MM.1S (cell line): ENCODE measurements around the gene LKAAEAR1.

ENCODE experiments used
- DNase-seq: peaks from one replicate; pipeline ENCODE4 v3.0.0-alpha.2; 2015
- H2AFZ ChIP-seq: fragments of 300-600 bp; sonication (generic); 2 replicates; pipeline ENCODE4 v1.6.0; 2016; ENCODE audit warnings: antibody characterized with exemption, low read length
- H3F3A ChIP-seq: fragments of 300-600 bp; sonication (generic); 2 replicates; pipeline ENCODE4 v1.6.1; 2016; ENCODE audit warnings: mild to moderate bottlenecking, antibody characterized with exemption, low read length, moderate library complexity, mixed read lengths; ENCODE audit not compliant: insufficient read depth
- H3K27ac ChIP-seq: fragments of 300-600 bp; sonication (generic); 2 replicates; pipeline ENCODE4 v1.5.1; 2016; ENCODE audit warnings: mild to moderate bottlenecking, low read length
- H3K27me3 ChIP-seq: fragments of 300-600 bp; sonication (generic); replicated peaks from 2 replicates; pipeline ENCODE4 v1.6.0; 2016; ENCODE audit warnings: low read length; ENCODE audit not compliant: insufficient read depth
- H3K36me3 ChIP-seq: fragments of 300-600 bp; sonication (generic); replicated peaks from 2 replicates; pipeline ENCODE4 v1.6.1; 2016; ENCODE audit warnings: mild to moderate bottlenecking, low read length, mixed read lengths; ENCODE audit not compliant: insufficient read depth
- H3K4me1 ChIP-seq: fragments of 300-600 bp; sonication (generic); 2 replicates; pipeline ENCODE4 v1.6.1; 2016; ENCODE audit warnings: low read length, mixed read lengths
- H3K4me2 ChIP-seq: fragments of 300-600 bp; sonication (generic); 2 replicates; pipeline ENCODE4 v1.6.0; 2016; ENCODE audit warnings: low read depth, low read length
- H3K4me3 ChIP-seq: fragments of 300-600 bp; sonication (generic); 2 replicates; pipeline ENCODE4 v1.5.1; 2016; ENCODE audit warnings: low read length, mixed read lengths
- H3K79me2 ChIP-seq: fragments of 300-600 bp; sonication (generic); 2 replicates; pipeline ENCODE4 v1.6.1; 2016; ENCODE audit warnings: mixed run types, low read length, mixed read lengths
- H3K9ac ChIP-seq: fragments of 300-600 bp; sonication (generic); 2 replicates; pipeline ENCODE4 v1.6.1; 2016; ENCODE audit warnings: low read length, mixed read lengths
- H3K9me2 ChIP-seq: fragments of 300-600 bp; sonication (generic); replicated peaks from 2 replicates; pipeline ENCODE4 v1.6.1; 2016; ENCODE audit warnings: mild to moderate bottlenecking, low read length, mixed read lengths; ENCODE audit not compliant: insufficient read depth
- H3K9me3 ChIP-seq: fragments of 300-600 bp; sonication (generic); replicated peaks from 2 replicates; pipeline ENCODE4 v1.6.1; 2016; ENCODE audit warnings: mild to moderate bottlenecking, low read length, mixed read lengths; ENCODE audit not compliant: insufficient read depth
- H4K20me1 ChIP-seq: fragments of 300-600 bp; sonication (generic); 2 replicates; pipeline ENCODE4 v1.6.1; 2016; ENCODE audit warnings: mild to moderate bottlenecking, low read length, moderate library complexity, mixed read lengths; ENCODE audit not compliant: insufficient read depth
- EZH2 ChIP-seq: fragments of 300-600 bp; sonication (generic); optimal IDR thresholded peaks from 2 replicates; pipeline ENCODE3; 2017; ENCODE audit warnings: low read depth, mild to moderate bottlenecking, antibody characterized with exemption, low read length, mixed read lengths
- EZH2phosphoT487 ChIP-seq: fragments of 300-600 bp; sonication (generic); IDR thresholded peaks from 2 replicates; pipeline ENCODE4 v1.6.1; 2018; ENCODE audit warnings: antibody characterized with exemption, low read length
- TF ChIP-seq, protein P1 (sequence below): fragments of 300-600 bp; sonication (generic); IDR thresholded peaks from 2 replicates; pipeline ENCODE4 v1.5.1; 2016; ENCODE audit warnings: antibody characterized with exemption, low read length, mixed read lengths

Gene LKAAEAR1

GRCh38 chr20:64035066-64035932 lies 48.9 kb downstream of the LKAAEAR1 start:
- TF ChIP-seq EZH2 (no peak), EZH2phosphoT487 (no peak)
- TF ChIP-seq, protein P1, sequence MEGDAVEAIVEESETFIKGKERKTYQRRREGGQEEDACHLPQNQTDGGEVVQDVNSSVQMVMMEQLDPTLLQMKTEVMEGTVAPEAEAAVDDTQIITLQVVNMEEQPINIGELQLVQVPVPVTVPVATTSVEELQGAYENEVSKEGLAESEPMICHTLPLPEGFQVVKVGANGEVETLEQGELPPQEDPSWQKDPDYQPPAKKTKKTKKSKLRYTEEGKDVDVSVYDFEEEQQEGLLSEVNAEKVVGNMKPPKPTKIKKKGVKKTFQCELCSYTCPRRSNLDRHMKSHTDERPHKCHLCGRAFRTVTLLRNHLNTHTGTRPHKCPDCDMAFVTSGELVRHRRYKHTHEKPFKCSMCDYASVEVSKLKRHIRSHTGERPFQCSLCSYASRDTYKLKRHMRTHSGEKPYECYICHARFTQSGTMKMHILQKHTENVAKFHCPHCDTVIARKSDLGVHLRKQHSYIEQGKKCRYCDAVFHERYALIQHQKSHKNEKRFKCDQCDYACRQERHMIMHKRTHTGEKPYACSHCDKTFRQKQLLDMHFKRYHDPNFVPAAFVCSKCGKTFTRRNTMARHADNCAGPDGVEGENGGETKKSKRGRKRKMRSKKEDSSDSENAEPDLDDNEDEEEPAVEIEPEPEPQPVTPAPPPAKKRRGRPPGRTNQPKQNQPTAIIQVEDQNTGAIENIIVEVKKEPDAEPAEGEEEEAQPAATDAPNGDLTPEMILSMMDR = no peak
- H2AFZ ChIP-seq = no peak overlapping the region
- H3K27ac ChIP-seq = no peak overlapping the region
- no peak overlapping the region for H3K9ac ChIP-seq
- no peaks in the 10 kb centered on the region for H3K9me3 ChIP-seq
- H3K79me2 ChIP-seq = no peaks in the 10 kb centered on the region
- no peaks in the 10 kb centered on the region for H3K36me3 ChIP-seq
- H3K27me3 ChIP-seq = peaks cover 14% of the 10 kb centered on the region
- no peaks in the 10 kb centered on the region for H4K20me1 ChIP-seq
- H3K9me2 ChIP-seq = no peaks in the 10 kb centered on the region
- H3K4me3 ChIP-seq = no peak overlapping the region
- no peaks in the 10 kb centered on the region for H3F3A ChIP-seq
- no peaks in the 10 kb centered on the region for H3K4me1 ChIP-seq
- DNase-seq = no peak
- H3K4me2 ChIP-seq = no peak overlapping the region

GRCh38 chr20:64033981-64034493 lies 50.2 kb downstream of the LKAAEAR1 start:
- Histone ChIP-seq H2AFZ (no peak overlapping the region), H4K20me1 (no peaks in the 10 kb centered on the region)

More at GRCh38 chr20:64033981-64034493, 50.2 kb downstream of the LKAAEAR1 start:
- Histone ChIP-seq H3K9me3 (no peaks in the 10 kb centered on the region), H3K27ac (no peak overlapping the region), H3K27me3 (peaks cover 3% of the 10 kb centered on the region; the same call in 1 of the 2 replicates), H3K4me3 (no peak overlapping the region), H3K9me2 (no peaks in the 10 kb centered on the region), H3K4me2 (no peak overlapping the region), H3K79me2 (no peaks in the 10 kb centered on the region), H3K4me1 (no peaks in the 10 kb centered on the region), H3K9ac (no peak overlapping the region), H3F3A (no peaks in the 10 kb centered on the region), H3K36me3 (no peaks in the 10 kb centered on the region)
- TF ChIP-seq EZH2 = no peak
- no peak for TF ChIP-seq EZH2phosphoT487
- TF ChIP-seq, protein P1 = no peak
- DNase-seq = no peak
